Activated T-cell treated with anti-CD3 and anti-CD28 coated beads for 48 hours (primary cell): ENCODE results near the gene SCP2D1.
A peak's percentile ranks its signal among the peaks of the same experiment; 100 is the strongest.
"Not testable (repeated sequence)": the region's sequence is repeated elsewhere in the genome, so short reads cannot be mapped to it uniquely, and the experiment has no call there.

Source experiments
- DNase-seq: peaks from one replicate; pipeline ENCODE4 v3.0.0-alpha.2; 2020; ENCODE audit warnings: low read depth

SCP2D1 gene

GRCh38 chr20:18813483-18813882, at the start of gene SCP2D1:
SCP2D1 (plus strand) TSS chr20:18813783; CDS start chr20:18813816, 33 bp downstream.
- DNase-seq, result no peak

- DNase-seq, result no peak
These were observed 45.9 kb upstream of the SCP2D1 start for GRCh38 chr20:18767676-18768075.

GRCh38 chr20:18773566-18773965, 40.0 kb upstream of the SCP2D1 start:
- DNase-seq, result no peak

- no peak for DNase-seq
These were observed 39.4 kb upstream of the SCP2D1 start for GRCh38 chr20:18774207-18774606.

- no peak for DNase-seq
These were observed 38.0 kb upstream of the SCP2D1 start for GRCh38 chr20:18775633-18776032.

GRCh38 chr20:18778690-18779392, 34.7 kb upstream of the SCP2D1 start:
- no peak for DNase-seq

- DNase-seq, result no peak
These were observed 33.0 kb upstream of the SCP2D1 start for GRCh38 chr20:18780385-18781130.

GRCh38 chr20:18781509-18781908, 32.1 kb upstream of the SCP2D1 start:
- no peak for DNase-seq

- DNase-seq, result no peak
These were observed 30.1 kb upstream of the SCP2D1 start for GRCh38 chr20:18783385-18783959.

GRCh38 chr20:18787046-18787445, 26.5 kb upstream of the SCP2D1 start:
- not testable (repeated sequence) for DNase-seq

- no peak for DNase-seq
These were observed 25.6 kb upstream of the SCP2D1 start for GRCh38 chr20:18788021-18788420.

GRCh38 chr20:18790787-18791186, 22.8 kb upstream of the SCP2D1 start:
- DNase-seq, result no peak

GRCh38 chr20:18793625-18794427, 19.8 kb upstream of the SCP2D1 start:
- DNase-seq, result peak; percentile 69

GRCh38 chr20:18794428-18794787, 19.2 kb upstream of the SCP2D1 start:
- no peak for DNase-seq

- no peak for DNase-seq
These were observed 18.2 kb upstream of the SCP2D1 start for GRCh38 chr20:18795366-18795765.

GRCh38 chr20:18796282-18796833, 17.2 kb upstream of the SCP2D1 start:
- DNase-seq, result no peak

- DNase-seq, result no peak
These were observed 12.1 kb upstream of the SCP2D1 start for GRCh38 chr20:18801516-18801915.

GRCh38 chr20:18802012-18802634, 11.5 kb upstream of the SCP2D1 start:
- DNase-seq, result no peak

- no peak for DNase-seq
These were observed 7.7 kb upstream of the SCP2D1 start for GRCh38 chr20:18805881-18806280.

GRCh38 chr20:18808712-18809111, 4.9 kb upstream of the SCP2D1 start:
- DNase-seq, result no peak

- DNase-seq, result no peak
These were observed 2.4 kb upstream of the SCP2D1 start for GRCh38 chr20:18811186-18811585.

- DNase-seq, result no peak
These were observed 1.7 kb upstream of the SCP2D1 start for GRCh38 chr20:18811904-18812303.
